AG04449 (cell line): ENCODE results near the gene PNKD.

ENCODE experiments used
- CTCF ChIA-PET: fragments of 350-600 bp; formaldehyde crosslinking; extraction: SDS; loops from one replicate; lab custom pipeline; 2021; ENCODE audit warnings: antibody characterized with exemption; lab: Yijun Ruan, JAX
- POLR2A ChIA-PET: fragments of 400-600, 350-600 bp; formaldehyde crosslinking; extraction: SDS; loops from one replicate; lab custom pipeline; 2020; ENCODE audit warnings: antibody characterized with exemption, inconsistent platforms; lab: Yijun Ruan, JAX
- DNase-seq: peaks from one replicate; pipeline ENCODE4 v3.0.0-alpha.2; 2010; ENCODE audit warnings: low read depth, low spot score
- H3K4me3 ChIP-seq: 2 replicates; pipeline ENCODE4 v1.5.1; 2011; ENCODE audit warnings: low read depth, mild to moderate bottlenecking, control low read depth, low read length
- CTCF ChIP-seq: IDR thresholded peaks from one replicate; pipeline ENCODE4 v1.5.1; 2011; ENCODE audit warnings: mild to moderate bottlenecking, moderate library complexity, low read length, control low read depth, inconsistent platforms; ENCODE audit not compliant: insufficient read depth; ENCODE audit errors: missing control alignments

The PNKD gene

DNA sequence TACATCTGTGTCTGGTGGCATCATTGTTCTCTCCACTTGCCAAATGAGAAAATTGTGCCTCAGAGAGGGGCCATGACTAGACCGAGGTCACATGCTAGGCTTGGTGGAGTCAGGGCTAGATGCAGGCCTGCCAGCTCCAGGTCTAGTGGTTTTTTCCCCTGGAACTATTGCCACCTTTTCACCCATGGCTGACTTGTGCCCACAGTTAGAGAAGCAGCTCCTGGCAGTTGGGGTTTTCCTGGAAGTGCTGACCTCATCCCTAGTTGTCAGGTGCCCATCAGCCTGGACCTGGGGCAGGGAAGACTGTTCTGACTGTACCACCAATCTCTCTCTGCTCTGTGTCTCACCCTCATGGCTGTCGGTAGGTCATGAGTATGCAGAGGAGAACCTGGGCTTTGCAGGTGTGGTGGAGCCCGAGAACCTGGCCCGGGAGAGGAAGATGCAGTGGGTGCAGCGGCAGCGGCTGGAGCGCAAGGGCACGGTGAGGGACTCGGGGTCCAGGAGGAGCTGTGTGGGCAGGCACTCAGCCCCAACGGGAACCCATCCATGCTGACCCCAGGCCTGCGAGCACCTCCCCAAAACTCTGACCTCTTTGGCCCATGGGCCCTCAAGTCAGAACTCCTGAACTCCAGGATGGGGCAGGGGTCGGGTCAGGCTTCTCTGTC lies 73.9 kb downstream of the PNKD start:
- POLR2A ChIA-PET, result no interaction called here

GRCh38 chr2:218344755-218345417 lies 74.6 kb downstream of the PNKD start:
- no peak for TF ChIP-seq CTCF
- H3K4me3 ChIP-seq, result no peak overlapping the region
- ChIA-PET CTCF (interaction anchor here (0.6 to 3.8 kb wide), 6 partner anchors 11 to 43 kb away, joined by 3 to 33 read pairs (median 4); partner anchors contain the start of gene CATIP), POLR2A (no interaction called here)
- no peak for DNase-seq

More for the DNA sequence above, 73.9 kb downstream of the PNKD start:
- H3K4me3 ChIP-seq, result no peak overlapping the region
- DNase-seq, result no peak
- CTCF ChIA-PET, result interaction anchor here (0.6 to 3.8 kb wide), 6 partner anchors 8 to 42 kb away, joined by 3 to 33 read pairs (median 4); partner anchors contain the start of gene CATIP
- no peak for TF ChIP-seq CTCF

- H3K4me3 ChIP-seq, result no peak overlapping the region
- DNase-seq, result no peak
- POLR2A ChIA-PET, result no interaction called here
- no peak for TF ChIP-seq CTCF
- CTCF ChIA-PET, result interaction anchor here (1.0 to 3.8 kb wide), 3 partner anchors 10 to 44 kb away, joined by 3 to 33 read pairs (median 5); partner anchors contain the start of gene CATIP
Measured at GRCh38 chr2:218345491-218346236, 75.3 kb downstream of the PNKD start.

DNA sequence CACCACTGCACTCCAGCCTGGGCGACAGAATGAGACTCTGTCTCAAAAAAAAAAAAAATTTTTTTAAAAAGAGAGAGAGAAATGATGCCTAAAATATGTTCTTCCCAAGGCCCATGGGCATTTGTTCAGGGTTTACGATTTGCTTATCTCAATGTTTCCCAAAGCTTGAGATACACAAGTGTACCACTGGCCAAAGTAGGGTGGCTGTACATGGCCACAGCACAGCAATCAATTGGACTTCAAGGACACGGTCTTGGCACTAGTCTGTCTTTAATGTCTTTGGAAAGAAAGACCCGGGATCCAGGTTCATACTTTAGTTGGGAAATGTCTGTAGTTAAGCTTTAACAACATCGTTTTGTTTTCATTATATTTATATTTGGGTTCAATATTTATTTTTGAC lies 76.9 kb downstream of the PNKD start:
- CTCF ChIA-PET, result interaction anchor here (0.8 to 2.6 kb wide), 2 partner anchors 9 to 44 kb away, joined by 3 to 26 read pairs; partner anchors contain the start of gene CATIP
- TF ChIP-seq CTCF, result no peak
- POLR2A ChIA-PET, result no interaction called here
- no peak for DNase-seq
- no peak overlapping the region for H3K4me3 ChIP-seq

- H3K4me3 ChIP-seq, result no peak overlapping the region
- ChIA-PET POLR2A (no interaction called here), CTCF (interaction anchor here (0.8 to 6.7 kb wide), 7 partner anchors 7 to 62 kb away, joined by 3 to 116 read pairs (median 26); partner anchors contain the start of gene TMBIM1)
- DNase-seq, result no peak
- no peak for TF ChIP-seq CTCF
Measured at GRCh38 chr2:218354045-218354444, 83.7 kb downstream of the PNKD start.
